BJ (cell line): ENCODE data around the gene LYST. TPM values are rescaled to one million over a fixed set of nuclear protein-coding genes. Genes with fewer than 3 reads are reported as not detected.

ENCODE experiments used
- CTCF ChIA-PET: fragments of 350-600 bp; formaldehyde crosslinking; extraction: SDS; loops from one replicate; lab custom pipeline; 2021; ENCODE audit warnings: antibody characterized with exemption, inconsistent platforms; lab: Yijun Ruan, JAX
- POLR2A ChIA-PET: fragments of 300-600 bp; sonication (Branson Sonifier 250); formaldehyde crosslinking; extraction: SDS; loops from one replicate; lab custom pipeline; 2021; ENCODE audit warnings: antibody characterized with exemption; lab: Charles Lee
- DNase-seq: peaks from one replicate; pipeline ENCODE4 v3.0.0-alpha.2; 2011; ENCODE audit warnings: low read depth
- H3K27me3 ChIP-seq: 2 replicates; pipeline ENCODE4 v1.6.0; 2011; ENCODE audit warnings: low read length; ENCODE audit not compliant: control insufficient read depth, insufficient read depth
- H3K36me3 ChIP-seq: 2 replicates; pipeline ENCODE4 v1.5.1; 2011; ENCODE audit warnings: low read length; ENCODE audit not compliant: control insufficient read depth, insufficient read depth
- H3K4me3 ChIP-seq: 2 replicates; pipeline ENCODE4 v1.5.1; 2011; ENCODE audit warnings: low read depth, mild to moderate bottlenecking, control low read depth, low read length
- polyA plus RNA-seq: library from polyadenylated mRNA; depleted of rRNA; stranded (reverse); fragments of >200 nt; gene quantifications from 2 replicates; pipeline ENCODE4 v1.2.3, GENCODE V29; 2011
- TF ChIP-seq, protein P1 (sequence below): IDR thresholded peaks from 2 replicates; pipeline ENCODE4 v1.5.1; 2011; ENCODE audit warnings: low read depth, mild to moderate bottlenecking, control low read depth, inconsistent platforms, low read length, moderate library complexity; ENCODE audit not compliant: insufficient read depth

Gene LYST
- polyA plus RNA-seq, 1 experiment: 7.2 TPM

DNA sequence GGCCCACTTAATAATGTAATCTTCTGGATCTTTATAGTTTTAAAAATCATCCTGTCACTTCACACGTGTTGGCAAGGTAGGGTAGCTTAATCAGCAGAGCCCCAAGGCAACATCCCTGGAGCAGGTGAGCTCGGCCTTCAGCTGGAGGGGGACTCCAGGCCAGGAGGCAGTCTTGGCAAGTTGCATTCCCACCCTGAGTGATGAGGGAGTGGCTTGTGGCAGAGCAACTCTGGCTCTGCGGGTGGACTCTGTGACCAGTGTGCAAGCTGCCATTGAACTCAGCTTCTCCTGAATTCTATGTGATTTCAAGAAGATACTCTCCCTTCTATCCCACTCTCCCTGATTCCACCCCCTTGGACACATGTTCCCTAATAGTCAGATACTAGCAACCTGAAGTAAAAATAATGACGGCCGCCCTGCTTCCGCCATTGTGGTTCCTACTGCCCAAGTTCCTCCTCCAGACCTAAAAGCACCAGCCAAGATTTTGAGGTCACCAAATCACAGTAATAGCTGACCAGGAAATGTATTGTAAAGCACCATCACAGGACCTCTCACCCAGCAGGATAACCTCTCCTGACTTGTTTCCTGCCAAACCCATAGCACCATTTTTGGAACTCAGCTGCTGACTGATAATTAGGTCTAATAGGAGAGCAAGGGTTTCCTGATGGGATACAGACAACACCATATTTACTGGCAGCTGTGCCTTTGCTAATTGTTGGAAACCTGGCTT lies 11.5 kb upstream of the LYST start:
- TF ChIP-seq, protein P1, sequence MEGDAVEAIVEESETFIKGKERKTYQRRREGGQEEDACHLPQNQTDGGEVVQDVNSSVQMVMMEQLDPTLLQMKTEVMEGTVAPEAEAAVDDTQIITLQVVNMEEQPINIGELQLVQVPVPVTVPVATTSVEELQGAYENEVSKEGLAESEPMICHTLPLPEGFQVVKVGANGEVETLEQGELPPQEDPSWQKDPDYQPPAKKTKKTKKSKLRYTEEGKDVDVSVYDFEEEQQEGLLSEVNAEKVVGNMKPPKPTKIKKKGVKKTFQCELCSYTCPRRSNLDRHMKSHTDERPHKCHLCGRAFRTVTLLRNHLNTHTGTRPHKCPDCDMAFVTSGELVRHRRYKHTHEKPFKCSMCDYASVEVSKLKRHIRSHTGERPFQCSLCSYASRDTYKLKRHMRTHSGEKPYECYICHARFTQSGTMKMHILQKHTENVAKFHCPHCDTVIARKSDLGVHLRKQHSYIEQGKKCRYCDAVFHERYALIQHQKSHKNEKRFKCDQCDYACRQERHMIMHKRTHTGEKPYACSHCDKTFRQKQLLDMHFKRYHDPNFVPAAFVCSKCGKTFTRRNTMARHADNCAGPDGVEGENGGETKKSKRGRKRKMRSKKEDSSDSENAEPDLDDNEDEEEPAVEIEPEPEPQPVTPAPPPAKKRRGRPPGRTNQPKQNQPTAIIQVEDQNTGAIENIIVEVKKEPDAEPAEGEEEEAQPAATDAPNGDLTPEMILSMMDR: no peak
- Histone ChIP-seq H3K27me3 (no peaks in the 10 kb centered on the region), H3K36me3 (no peaks in the 10 kb centered on the region), H3K4me3 (no peak overlapping the region)
- CTCF ChIA-PET: interaction anchor here (0.8 kb wide), 1 partner anchor 94 kb away, joined by 3 read pairs; no protein-coding TSS in a partner anchor
- POLR2A ChIA-PET: no interaction called here
- no peak for DNase-seq

DNA sequence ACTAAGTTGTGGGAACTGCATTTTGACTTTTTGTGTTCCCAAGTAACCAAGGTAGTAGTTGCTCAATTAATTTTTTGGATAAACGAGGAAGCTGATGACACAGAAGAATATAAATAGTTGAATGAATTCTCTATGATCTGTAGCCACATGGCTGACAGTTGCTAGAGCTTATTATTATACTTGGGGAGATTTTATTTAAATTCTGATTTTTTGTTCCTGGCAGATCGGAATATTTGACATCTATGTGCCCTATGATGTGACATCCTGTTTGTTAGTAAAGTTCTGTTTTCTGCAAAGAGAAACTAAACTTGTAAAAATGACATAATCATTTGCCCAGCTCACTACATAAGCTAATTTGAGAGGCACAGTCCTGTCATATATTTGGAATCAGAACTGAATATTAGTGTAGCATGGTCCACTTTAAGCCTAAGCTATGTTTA lies 9.7 kb upstream of the LYST start:
- TF ChIP-seq, protein P1: no peak
- ChIA-PET CTCF (interaction anchor here (1.4 kb wide), 1 partner anchor 95 kb away, joined by 8 read pairs; no protein-coding TSS in a partner anchor), POLR2A (interaction anchor here (0.6 kb wide), 1 partner anchor 26 kb away, joined by 3 read pairs; no protein-coding TSS in a partner anchor)
- DNase-seq: no peak
- Histone ChIP-seq H3K36me3 (no peaks in the 10 kb centered on the region), H3K27me3 (no peaks in the 10 kb centered on the region), H3K4me3 (no peak overlapping the region)

GRCh38 chr1:235875036-235875597 lies 8.4 kb upstream of the LYST start:
- POLR2A ChIA-PET: no interaction called here
- no peaks in the 10 kb centered on the region for H3K27me3 ChIP-seq
- H3K36me3 ChIP-seq: no peaks in the 10 kb centered on the region
- no peak overlapping the region for H3K4me3 ChIP-seq
- DNase-seq: no peak
- CTCF ChIA-PET: no interaction called here
- TF ChIP-seq, protein P1: no peak

DNA sequence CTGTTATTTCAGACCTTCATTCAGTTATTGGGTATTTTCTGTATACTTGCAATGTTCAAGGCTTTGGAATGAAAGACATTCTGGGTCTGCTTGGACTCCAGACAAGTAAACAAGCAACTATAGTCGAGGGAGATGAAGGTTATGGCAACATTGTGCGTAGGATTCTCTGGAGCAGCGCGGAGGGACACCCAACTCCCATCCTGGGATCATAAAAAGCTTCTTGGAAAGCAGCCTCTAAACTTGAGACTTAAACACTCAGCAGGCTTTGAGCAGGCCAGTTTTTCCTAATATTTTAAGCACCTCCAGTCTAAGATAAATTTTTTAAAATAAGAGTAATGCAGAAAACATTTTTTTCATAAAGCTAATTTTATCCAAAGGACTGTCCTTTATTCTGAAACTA lies 7.6 kb upstream of the LYST start:
- POLR2A ChIA-PET: no interaction called here

GRCh38 chr1:235873571-235873970 lies 6.9 kb upstream of the LYST start:
- ChIA-PET CTCF (no interaction called here), POLR2A (no interaction called here)
- TF ChIP-seq, protein P1: no peak
- Histone ChIP-seq H3K27me3 (no peaks in the 10 kb centered on the region), H3K4me3 (no peak overlapping the region), H3K36me3 (no peaks in the 10 kb centered on the region)
- no peak for DNase-seq

More for the DNA sequence above, 7.6 kb upstream of the LYST start:
- CTCF ChIA-PET: no interaction called here
- no peaks in the 10 kb centered on the region for H3K27me3 ChIP-seq
- no peak overlapping the region for H3K4me3 ChIP-seq
- DNase-seq: no peak
- no peaks in the 10 kb centered on the region for H3K36me3 ChIP-seq
- TF ChIP-seq, protein P1: no peak
